Subcutaneous adipose tissue (tissue), 4 donors: ENCODE measurements around the gene ZNF236. TPM values are rescaled to one million over a fixed set of nuclear protein-coding genes. Genes with fewer than 3 reads are reported as not detected.

ENCODE experiments used
- total RNA-seq, 4 donors: library from RNA; depleted of rRNA; stranded (reverse); fragments of >200 nt; gene quantifications; one replicate each; pipeline ENCODE4 v1.1.0, GENCODE V29; 2016
- TF ChIP-seq, protein P1 (sequence below): fragments of 450-650 bp; IDR thresholded peaks from one replicate; pipeline ENCODE4 v1.5.1; 2016; ENCODE audit warnings: low read depth, mild to moderate bottlenecking, control low read depth, antibody characterized with exemption, moderate library complexity

The ZNF236 gene
- total RNA-seq, 4 donors from 2014 or later: 11.4 to 15.5 (median 13.8) TPM

DNA sequence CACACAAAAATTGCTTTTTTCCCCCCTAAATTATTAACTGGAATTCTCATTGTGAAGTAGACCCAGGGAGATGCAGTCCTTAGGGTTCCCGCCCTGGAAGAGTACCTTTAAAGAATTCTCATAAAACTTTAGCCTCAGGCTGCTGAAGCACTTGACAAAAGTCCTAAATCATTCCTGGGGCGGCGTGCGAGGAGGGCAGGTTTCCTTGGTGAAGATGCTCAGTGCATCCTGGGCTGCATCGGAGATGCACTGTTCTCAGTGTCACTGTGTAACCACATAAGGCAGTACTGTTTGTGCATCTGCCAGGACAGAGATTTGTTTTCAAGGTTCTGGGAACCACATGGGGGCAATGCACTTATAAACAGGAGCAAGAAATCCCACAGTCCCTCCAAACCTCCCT lies 62.6 kb downstream of the ZNF236 start:
- TF ChIP-seq, protein P1, sequence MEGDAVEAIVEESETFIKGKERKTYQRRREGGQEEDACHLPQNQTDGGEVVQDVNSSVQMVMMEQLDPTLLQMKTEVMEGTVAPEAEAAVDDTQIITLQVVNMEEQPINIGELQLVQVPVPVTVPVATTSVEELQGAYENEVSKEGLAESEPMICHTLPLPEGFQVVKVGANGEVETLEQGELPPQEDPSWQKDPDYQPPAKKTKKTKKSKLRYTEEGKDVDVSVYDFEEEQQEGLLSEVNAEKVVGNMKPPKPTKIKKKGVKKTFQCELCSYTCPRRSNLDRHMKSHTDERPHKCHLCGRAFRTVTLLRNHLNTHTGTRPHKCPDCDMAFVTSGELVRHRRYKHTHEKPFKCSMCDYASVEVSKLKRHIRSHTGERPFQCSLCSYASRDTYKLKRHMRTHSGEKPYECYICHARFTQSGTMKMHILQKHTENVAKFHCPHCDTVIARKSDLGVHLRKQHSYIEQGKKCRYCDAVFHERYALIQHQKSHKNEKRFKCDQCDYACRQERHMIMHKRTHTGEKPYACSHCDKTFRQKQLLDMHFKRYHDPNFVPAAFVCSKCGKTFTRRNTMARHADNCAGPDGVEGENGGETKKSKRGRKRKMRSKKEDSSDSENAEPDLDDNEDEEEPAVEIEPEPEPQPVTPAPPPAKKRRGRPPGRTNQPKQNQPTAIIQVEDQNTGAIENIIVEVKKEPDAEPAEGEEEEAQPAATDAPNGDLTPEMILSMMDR: no peak

DNA sequence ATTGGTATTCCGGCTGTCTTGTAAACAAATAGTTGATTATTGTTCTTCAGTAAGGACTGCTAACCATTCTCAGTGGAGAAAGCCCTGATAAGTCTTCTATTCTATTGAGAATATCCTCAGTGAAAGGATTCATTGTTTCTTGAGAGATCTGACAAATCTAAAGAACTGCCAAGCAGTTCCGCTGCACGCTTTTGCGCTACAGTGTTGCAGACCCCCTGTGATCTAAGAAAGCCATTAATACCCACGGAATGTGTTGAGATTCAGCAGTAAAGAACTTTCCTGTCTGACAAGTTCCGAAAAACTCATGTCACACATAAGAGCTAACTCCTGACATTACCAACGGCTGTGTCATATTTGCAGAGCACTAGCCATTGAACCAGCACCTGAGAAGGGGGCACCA lies 63.8 kb downstream of the ZNF236 start:
- TF ChIP-seq, protein P1: no peak

DNA sequence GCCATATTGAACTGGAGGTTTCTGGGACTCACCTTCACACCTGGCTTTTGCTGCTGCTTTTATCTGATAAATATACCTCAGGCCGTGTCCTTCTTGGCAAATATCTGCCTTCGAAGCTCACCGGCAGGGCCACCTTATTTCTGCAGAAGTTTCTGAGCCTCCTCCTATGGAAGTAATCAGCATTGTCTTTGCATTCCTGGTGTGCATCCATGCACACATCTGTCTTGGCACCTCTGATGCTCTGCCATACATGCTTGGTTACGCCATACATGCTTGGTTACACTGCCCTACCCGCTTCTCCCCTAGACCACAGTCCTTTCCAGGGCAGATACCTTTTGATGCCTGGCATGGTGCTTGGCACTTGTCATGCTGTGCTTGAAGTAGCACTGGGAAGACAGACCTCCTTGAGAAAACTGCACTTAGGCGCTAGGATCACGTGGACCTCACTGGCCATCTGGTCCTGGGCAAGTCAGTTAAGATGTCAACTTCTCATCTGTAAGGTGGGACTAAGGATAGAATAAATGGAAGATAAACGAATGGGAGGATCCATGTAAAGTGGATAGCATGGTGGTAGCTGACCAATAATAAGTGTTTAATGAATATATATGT lies 66.8 kb downstream of the ZNF236 start:
- TF ChIP-seq, protein P1: no peak

DNA sequence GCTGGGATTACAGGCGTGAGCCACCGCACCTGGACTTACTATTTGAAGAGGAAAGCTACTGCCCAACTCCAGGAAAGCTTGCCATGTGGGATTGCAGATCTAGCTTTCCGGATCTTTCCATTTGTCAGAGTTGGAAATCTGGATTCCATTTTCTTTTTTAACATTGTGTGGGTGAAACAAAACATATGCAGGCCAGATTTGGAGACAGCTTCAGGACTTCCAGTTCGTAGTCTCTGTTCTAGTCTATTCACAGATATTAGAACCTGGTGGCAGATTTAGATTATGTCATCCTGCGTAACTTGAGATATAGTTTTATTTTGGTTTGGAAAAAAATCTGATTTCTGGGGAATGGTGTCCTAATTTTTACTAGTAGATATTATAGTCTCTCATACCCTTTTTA lies 70.5 kb downstream of the ZNF236 start:
- TF ChIP-seq, protein P1: no peak

DNA sequence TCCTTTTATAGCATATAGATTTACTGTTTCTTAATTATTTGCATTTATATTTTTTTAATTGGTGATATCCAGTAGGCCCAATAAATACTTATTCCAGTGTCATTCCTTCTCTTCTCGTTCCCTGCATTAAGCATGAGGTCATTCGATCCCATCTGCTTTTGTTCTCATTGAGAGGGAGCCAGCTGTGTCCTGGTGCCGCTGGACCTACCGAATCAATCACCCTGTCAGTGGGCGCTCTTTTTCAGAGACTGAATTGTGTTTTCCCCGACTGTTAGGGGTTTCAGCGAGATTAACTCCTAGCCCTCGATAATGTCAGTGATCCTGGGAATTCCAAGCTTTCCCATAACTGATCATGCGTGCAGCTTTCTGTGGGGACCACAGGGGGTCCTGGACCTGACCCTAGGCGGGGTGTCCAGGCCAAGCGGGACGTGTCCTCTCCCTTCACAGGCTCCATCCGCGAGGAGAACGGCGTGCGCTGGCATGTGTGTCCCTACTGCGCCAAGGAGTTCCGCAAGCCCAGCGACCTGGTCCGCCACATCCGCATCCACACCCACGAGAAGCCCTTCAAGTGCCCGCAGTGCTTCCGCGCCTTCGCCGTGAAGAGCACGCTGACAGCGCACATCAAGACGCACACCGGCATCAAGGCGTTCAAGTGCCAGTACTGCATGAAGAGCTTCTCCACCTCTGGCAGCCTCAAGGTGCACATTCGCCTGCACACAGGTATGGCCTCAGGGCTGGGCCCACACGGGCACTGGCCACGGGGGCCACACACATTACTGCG lies 72.4 kb downstream of the ZNF236 start:
- TF ChIP-seq, protein P1: no peak

DNA sequence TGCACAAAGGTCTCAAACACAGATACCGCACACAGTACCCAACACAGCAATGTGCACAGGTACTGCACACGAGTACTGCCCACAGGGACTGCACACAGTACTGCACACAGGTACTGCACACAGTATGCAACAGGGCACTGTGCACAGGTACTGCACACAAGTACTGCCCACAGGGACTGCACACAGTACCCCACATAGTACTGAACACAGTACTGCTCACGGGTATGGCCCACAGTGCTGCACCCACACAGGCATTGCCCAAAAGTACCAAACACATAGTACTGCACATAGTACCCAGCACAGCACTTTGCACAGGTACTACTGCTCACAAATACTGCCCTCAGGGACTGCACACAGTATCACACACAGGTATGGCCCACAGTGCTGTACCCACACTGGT lies 73.1 kb downstream of the ZNF236 start:
- TF ChIP-seq, protein P1: no peak

DNA sequence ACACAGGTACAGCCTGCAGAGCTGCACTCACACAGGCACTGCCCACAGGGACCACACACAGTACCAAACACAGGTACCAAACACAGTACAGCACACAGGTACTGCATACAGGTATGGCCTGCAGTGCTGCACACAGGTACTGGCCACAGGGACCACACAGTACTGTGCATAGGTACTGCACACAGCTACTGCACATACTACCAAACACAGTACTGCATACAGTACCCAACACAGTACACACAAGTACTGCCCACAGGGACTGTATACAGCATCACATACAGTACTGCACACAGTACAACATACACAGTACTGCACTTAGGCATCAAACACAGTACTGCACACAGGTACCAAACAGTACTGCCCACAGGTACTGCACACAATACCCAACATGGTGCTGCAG lies 74.3 kb downstream of the ZNF236 start:
- TF ChIP-seq, protein P1: no peak
